HG02588 (cell line): ENCODE measurements around the gene ZNF586.
"Not testable (repeated sequence)": the region's sequence is repeated elsewhere in the genome, so short reads cannot be mapped to it uniquely, and the experiment has no call there.

Experiments
- ATAC-seq: cut with Tn5 transposase; IDR thresholded peaks from one replicate; pipeline ENCODE4 v1.9.1; 2021; ENCODE audit warnings: mild to moderate bottlenecking, moderate library complexity; ENCODE audit not compliant: unreplicated experiment

The ZNF586 gene

DNA sequence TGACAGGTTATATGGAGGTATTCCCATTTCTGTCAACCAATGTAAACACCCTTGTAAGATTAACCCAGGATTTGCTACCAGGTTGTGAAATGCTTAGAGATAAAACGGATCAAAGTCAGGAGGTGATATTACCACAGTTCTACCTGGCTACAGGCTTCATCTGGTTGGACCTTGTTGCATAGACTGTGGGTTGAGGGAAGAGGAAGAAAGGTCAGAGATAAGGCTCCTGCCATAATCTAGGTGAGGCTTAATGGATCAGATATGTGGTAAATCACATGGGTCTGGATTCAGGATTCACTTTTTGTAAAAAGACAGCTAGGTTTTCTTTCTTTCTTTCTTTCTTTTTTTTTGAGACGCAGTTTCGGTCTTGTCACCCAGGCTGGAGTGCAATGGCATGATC lies 52.0 kb downstream of the ZNF586 start:
- not testable (repeated sequence) for ATAC-seq

DNA sequence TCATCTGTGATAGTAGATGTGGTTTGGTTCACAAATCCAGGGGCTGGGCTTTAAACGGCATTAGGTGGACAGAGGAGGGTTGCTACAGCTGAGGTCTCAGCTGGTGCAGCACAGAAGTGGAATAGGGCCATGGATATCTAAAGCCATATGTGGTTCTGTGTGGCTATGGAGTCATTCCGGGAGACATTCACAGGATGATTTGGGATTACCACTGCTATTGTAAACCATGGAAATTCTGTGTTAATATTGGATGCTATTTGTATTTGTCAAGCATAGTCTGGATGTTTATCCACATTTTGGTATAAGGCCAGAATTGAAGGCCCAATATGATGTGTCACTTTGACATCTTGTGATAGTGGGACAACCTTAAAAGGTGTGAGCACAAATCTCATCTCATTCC lies 53.7 kb downstream of the ZNF586 start:
- ATAC-seq: not testable (repeated sequence)

DNA sequence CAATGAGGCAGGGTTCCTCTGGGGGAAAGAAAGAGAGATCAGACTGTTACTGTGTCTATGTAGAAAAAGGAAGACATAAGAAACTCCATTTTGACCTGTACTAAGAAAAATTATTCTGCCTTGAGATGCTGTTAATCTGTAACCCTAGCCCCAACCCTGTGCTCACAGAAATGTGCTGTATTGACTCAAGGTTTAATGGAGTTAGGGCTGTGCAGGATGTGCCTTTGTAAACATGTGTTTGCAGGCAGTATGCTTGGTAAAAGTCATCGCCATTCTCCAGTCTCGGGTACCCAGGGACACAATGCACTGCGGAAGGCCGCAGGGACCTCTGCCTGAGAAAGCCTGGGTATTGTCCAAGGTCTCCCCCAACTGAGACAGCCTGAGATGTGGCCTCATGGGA lies 54.1 kb downstream of the ZNF586 start:
- not testable (repeated sequence) for ATAC-seq

DNA sequence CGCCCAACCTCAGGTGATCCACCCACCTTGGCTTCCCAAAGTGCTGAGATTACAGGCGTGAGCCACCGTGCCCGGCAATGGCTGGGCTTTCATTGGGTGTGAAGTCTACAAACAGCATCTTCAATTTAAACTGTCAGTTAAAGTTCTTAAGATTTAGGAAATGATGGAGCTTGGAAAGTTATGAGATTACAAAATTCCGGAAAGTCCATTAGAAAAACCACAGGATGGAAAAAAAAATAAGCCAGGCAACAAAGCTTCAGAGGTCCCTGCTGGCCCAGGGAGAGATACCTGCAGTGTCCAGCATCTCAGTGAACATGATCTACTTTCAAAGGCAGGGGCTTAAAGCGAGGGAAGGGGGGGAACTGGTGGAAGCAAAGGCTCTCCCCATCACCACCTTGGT lies 56.0 kb downstream of the ZNF586 start:
- no peak for ATAC-seq

DNA sequence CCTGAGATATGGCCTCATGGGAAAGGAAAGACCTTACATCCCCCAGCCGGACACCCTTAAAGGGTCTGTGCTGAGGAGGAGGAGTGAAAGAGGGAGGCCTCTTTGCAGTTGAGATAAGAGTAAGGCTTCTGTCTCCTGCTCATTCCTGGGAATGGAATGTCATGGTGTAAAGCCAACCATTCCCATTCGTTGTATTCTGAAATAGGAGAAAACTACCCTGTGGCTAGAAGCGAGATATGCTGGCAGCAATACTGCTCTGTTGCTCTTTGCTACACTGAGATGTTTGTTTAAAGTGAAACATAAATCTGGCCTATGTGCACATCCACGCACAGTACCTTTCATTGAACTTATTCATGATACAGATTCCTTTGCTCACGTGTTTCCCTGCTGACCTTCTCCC lies 59.8 kb downstream of the ZNF586 start:
- ATAC-seq: no peak

DNA sequence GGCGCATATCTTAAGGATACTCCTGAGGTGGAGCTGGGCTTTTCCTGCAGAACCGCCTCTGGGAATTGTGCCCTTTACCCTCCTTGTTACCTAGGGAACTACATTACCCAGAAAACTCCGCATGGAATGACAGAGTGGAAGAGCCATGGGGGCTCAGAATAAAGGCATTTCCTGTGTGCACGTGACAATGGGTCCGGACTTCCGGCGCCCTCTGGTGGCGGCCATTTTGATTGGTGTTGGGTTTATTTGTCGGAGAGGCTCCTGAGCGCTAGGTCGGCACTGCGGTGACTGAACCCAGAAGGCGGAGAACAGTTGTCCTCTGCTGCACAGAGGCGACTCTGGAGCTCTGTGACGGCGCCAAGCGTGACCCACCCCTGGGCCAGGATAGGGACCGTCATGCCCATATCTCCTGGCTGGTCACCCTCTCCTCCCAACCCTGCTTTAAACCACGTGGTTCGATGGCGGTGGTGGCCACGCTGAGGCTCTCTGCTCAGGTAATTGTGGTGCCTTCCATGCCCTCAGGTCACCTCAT lies 60.7 kb downstream of the ZNF586 start, which contains the start of gene ZNF587B:
ZNF587B (plus strand) TSS at position 229 of the 532 bp plus-strand sequence; CDS start at position 459, 230 bp downstream.
- ATAC-seq: no peak
